ENCODE results near the gene SLIT2.

Gene SLIT2

DNA sequence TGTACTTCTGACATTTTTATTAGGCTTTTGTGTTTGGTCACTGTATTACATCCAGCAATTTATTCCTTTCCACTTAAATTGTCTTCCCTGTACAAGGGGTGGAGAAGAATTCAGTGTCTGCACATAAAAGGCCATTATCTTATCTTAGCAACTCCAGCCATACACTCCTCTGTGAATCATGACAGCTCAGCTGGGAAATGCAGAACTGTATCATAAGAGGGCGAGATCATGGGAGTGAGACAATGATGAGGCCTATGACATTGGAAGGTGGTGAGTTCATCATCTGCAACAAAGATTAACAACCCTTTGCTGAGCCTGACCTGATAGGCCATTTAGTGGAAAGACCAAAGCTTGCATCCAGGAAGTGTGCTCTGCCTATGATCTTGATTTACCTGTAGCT is 33.3 kb downstream of the SLIT2 start:
- Histone ChIP-seq H3K9me3 (ENCODE audit: control insufficient read depth, low read length) (no peaks in the 10 kb centered on the region), H2AFZ (no peak overlapping the region), H3K4me2 (ENCODE audit: low read length) (no peak overlapping the region), H3K36me3 (ENCODE audit: control insufficient read depth, insufficient read depth, low read length) (no peaks in the 10 kb centered on the region), H3K9ac (no peak overlapping the region), H3K4me3 (ENCODE audit: low read depth, low read length) (no peak overlapping the region), H3K79me2 (no peaks in the 10 kb centered on the region), H3K27me3 (ENCODE audit: control insufficient read depth, insufficient read depth, low read length) (no peaks in the 10 kb centered on the region), H3K27ac (no peak overlapping the region), H3K4me1 (no peaks in the 10 kb centered on the region)
- TF ChIP-seq, protein P1, sequence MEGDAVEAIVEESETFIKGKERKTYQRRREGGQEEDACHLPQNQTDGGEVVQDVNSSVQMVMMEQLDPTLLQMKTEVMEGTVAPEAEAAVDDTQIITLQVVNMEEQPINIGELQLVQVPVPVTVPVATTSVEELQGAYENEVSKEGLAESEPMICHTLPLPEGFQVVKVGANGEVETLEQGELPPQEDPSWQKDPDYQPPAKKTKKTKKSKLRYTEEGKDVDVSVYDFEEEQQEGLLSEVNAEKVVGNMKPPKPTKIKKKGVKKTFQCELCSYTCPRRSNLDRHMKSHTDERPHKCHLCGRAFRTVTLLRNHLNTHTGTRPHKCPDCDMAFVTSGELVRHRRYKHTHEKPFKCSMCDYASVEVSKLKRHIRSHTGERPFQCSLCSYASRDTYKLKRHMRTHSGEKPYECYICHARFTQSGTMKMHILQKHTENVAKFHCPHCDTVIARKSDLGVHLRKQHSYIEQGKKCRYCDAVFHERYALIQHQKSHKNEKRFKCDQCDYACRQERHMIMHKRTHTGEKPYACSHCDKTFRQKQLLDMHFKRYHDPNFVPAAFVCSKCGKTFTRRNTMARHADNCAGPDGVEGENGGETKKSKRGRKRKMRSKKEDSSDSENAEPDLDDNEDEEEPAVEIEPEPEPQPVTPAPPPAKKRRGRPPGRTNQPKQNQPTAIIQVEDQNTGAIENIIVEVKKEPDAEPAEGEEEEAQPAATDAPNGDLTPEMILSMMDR (IDR thresholded peaks at IDR 0.05): no peak

- TF ChIP-seq, protein P1 (IDR thresholded peaks at IDR 0.05): no peak
- H3K27ac ChIP-seq: no peak overlapping the region
- no peak overlapping the region for H3K4me3 ChIP-seq (ENCODE audit: low read depth, low read length)
- H3K27me3 ChIP-seq (ENCODE audit: control insufficient read depth, insufficient read depth, low read length): no peaks in the 10 kb centered on the region
- no peaks in the 10 kb centered on the region for H3K9me3 ChIP-seq (ENCODE audit: control insufficient read depth, low read length)
- H3K36me3 ChIP-seq (ENCODE audit: control insufficient read depth, insufficient read depth, low read length): no peaks in the 10 kb centered on the region
- no peaks in the 10 kb centered on the region for H3K79me2 ChIP-seq
- H2AFZ ChIP-seq: no peak overlapping the region
- H3K9ac ChIP-seq: no peak overlapping the region
- H3K4me1 ChIP-seq: no peaks in the 10 kb centered on the region
- H3K4me2 ChIP-seq (ENCODE audit: low read length): no peak overlapping the region
Observed at GRCh38 chr4:20287246-20287645, 35.5 kb downstream of the SLIT2 start.

GRCh38 chr4:20288047-20288650 is 36.4 kb downstream of the SLIT2 start:
- Histone ChIP-seq H3K4me1 (no peaks in the 10 kb centered on the region), H3K9ac (no peak overlapping the region), H3K36me3 (ENCODE audit: control insufficient read depth, insufficient read depth, low read length) (no peaks in the 10 kb centered on the region), H2AFZ (no peak overlapping the region), H3K27ac (no peak overlapping the region), H3K9me3 (ENCODE audit: control insufficient read depth, low read length) (no peaks in the 10 kb centered on the region), H3K27me3 (ENCODE audit: control insufficient read depth, insufficient read depth, low read length) (no peaks in the 10 kb centered on the region), H3K4me3 (ENCODE audit: low read depth, low read length) (no peak overlapping the region), H3K79me2 (no peaks in the 10 kb centered on the region), H3K4me2 (ENCODE audit: low read length) (no peak overlapping the region)
- TF ChIP-seq, protein P1 (IDR thresholded peaks at IDR 0.05): no peak

DNA sequence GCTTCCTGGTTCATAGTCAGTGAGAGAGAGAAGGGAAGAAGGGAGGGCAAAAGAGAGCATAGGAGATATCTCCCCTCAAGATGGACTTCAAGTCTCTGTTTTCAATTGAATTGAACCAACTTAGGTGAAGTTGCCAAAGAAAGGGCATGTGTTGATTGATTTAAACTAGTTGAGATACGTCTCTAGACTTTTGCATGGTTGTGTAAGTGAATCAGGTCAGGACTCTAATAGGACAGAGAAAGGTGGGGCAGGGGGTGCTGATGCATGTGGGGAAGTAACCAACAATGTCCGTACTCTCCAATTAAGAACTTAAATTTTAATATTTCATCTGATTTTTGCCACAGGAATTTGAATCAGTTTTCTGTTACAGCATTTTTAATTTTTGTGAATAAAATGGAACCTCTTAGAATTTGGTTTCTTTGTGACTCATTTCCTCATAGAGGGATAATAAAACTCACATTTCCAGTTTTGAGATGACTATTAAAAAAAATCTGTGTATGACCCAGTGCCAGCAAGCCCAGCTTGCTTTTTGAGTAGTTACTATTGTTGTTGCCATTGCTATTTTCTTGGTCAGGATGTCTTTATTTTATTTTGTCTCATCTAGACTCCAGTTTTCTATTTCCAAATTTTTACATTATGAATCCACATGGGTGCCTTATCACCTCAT is 37.3 kb downstream of the SLIT2 start:
- Histone ChIP-seq H2AFZ (no peak overlapping the region), H3K79me2 (no peaks in the 10 kb centered on the region), H3K4me3 (ENCODE audit: low read depth, low read length) (no peak overlapping the region), H3K4me1 (no peaks in the 10 kb centered on the region), H3K9me3 (ENCODE audit: control insufficient read depth, low read length) (no peaks in the 10 kb centered on the region), H3K36me3 (ENCODE audit: control insufficient read depth, insufficient read depth, low read length) (no peaks in the 10 kb centered on the region), H3K27me3 (ENCODE audit: control insufficient read depth, insufficient read depth, low read length) (no peaks in the 10 kb centered on the region), H3K9ac (no peak overlapping the region), H3K4me2 (ENCODE audit: low read length) (no peak overlapping the region), H3K27ac (no peak overlapping the region)
- TF ChIP-seq, protein P1 (IDR thresholded peaks at IDR 0.05): no peak

DNA sequence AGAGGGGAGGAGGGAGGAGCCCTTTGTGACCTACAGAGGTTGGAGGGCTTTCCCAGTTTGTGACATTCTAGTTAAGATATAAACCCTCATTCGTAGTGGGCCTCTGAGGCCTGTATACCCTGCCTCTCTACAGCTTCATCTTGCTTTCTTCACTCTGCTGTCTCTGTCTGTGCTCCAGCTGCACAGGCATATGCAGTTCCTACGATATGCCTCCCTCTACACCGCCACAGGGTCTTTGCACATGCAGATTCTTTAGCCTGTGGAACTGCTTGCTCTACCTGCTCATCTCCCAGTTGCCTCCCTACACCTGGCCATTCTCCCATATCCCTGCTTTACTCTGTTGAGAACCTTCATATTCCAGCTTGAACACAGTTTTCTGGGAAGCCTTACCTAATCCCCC is 38.1 kb downstream of the SLIT2 start:
- Histone ChIP-seq H3K36me3 (ENCODE audit: control insufficient read depth, insufficient read depth, low read length) (no peaks in the 10 kb centered on the region), H3K4me1 (no peaks in the 10 kb centered on the region), H3K9ac (no peak overlapping the region), H3K4me2 (ENCODE audit: low read length) (no peak overlapping the region), H3K27me3 (ENCODE audit: control insufficient read depth, insufficient read depth, low read length) (no peaks in the 10 kb centered on the region), H3K4me3 (ENCODE audit: low read depth, low read length) (no peak overlapping the region), H3K27ac (no peak overlapping the region), H3K79me2 (no peaks in the 10 kb centered on the region), H2AFZ (no peak overlapping the region), H3K9me3 (ENCODE audit: control insufficient read depth, low read length) (no peaks in the 10 kb centered on the region)
- TF ChIP-seq, protein P1 (IDR thresholded peaks at IDR 0.05): no peak
